GM10266 (cell line): Measurements from ENCODE around the gene ARID1B.
A peak's percentile ranks its signal among the peaks of the same experiment; 100 is the strongest.
"Not testable (repeated sequence)": the region's sequence is repeated elsewhere in the genome, so short reads cannot be mapped to it uniquely, and the experiment has no call there.

Experiments used
- DNase-seq: peaks from one replicate; pipeline ENCODE4 v3.0.0; 2012; ENCODE audit errors: extremely low spot score
- CTCF ChIP-seq: IDR thresholded peaks from 2 replicates; pipeline ENCODE4 v1.5.1; 2012; ENCODE audit warnings: mild to moderate bottlenecking, low read depth; ENCODE audit not compliant: control insufficient read depth, insufficient read depth; ENCODE audit errors: missing control alignments

Gene ARID1B

GRCh38 chr6:157036245-157036711 lies 259.1 kb downstream of the ARID1B start:
- no peak for TF ChIP-seq CTCF
- no peak for DNase-seq

GRCh38 chr6:157037165-157037564 lies 260.0 kb downstream of the ARID1B start:
- DNase-seq: no peak
- no peak for TF ChIP-seq CTCF

- DNase-seq: no peak
- TF ChIP-seq CTCF: no peak
These were observed 261.4 kb downstream of the ARID1B start for GRCh38 chr6:157038610-157039009.

- not testable (repeated sequence) for DNase-seq
These were observed 262.5 kb downstream of the ARID1B start for GRCh38 chr6:157039639-157040038.

GRCh38 chr6:157040191-157040590 lies 263.0 kb downstream of the ARID1B start:
- DNase-seq: no peak
- TF ChIP-seq CTCF: no peak

- DNase-seq: no peak
These were observed 268.8 kb downstream of the ARID1B start for GRCh38 chr6:157045831-157046454.

GRCh38 chr6:157046776-157047175 lies 269.6 kb downstream of the ARID1B start:
- no peak for DNase-seq
- no peak for TF ChIP-seq CTCF

More at GRCh38 chr6:157045831-157046454, 268.8 kb downstream of the ARID1B start:
- TF ChIP-seq CTCF: peak; percentile 38

GRCh38 chr6:157047328-157047727 lies 270.1 kb downstream of the ARID1B start:
- TF ChIP-seq CTCF: no peak
- no peak for DNase-seq
